ENCODE measurements around the gene FRYL. TPM values are rescaled to one million over a fixed set of nuclear protein-coding genes. Genes with fewer than 3 reads are reported as not detected.

The FRYL gene
- total RNA-seq, 1 donor from 2014 or later, result 31.8 TPM

- ATAC-seq, result no peak
These were observed 177.3 kb downstream of the FRYL start for GRCh38 chr4:48602763-48603162.

DNA sequence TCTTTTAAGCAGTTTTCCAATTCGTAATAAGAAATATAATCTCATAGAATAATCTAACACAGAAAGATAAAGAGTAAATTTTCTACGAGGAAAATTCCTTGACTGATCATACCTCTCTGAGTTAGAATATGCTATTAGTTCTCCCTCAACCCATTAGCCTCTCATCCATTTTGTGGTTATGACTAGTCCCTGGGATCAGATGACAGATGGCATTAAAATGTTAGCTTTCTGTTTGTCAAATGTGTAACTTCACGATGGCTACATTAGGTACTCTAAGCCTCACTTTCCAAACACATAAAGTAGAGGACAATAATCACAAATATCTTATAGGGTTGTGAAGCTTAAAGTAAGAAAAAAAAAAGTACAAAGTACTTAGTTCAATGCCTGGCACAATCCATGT, 177.9 kb downstream of the FRYL start:
- no peak for ATAC-seq

GRCh38 chr4:48596336-48596735, 183.7 kb downstream of the FRYL start:
- no peak for ATAC-seq

DNA sequence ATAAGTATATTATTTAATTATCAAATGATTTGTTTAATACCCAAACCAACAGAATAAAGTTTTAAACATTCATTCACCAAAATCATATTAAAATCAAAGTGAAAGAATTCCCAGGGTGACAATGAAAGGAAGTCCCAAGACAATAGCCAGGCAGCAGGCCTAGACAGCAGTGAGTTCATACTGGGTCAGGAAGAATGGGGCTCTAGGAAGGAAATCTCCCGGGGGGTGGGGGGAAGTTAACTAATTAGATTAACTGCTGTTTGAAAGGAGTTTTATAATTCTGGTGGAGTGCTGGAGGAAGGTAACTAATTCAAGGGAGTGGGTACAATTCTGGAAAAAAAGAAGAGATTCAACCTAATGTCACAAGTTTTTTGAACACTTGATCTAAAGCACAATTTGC, 185.9 kb downstream of the FRYL start:
- no peak for ATAC-seq

DNA sequence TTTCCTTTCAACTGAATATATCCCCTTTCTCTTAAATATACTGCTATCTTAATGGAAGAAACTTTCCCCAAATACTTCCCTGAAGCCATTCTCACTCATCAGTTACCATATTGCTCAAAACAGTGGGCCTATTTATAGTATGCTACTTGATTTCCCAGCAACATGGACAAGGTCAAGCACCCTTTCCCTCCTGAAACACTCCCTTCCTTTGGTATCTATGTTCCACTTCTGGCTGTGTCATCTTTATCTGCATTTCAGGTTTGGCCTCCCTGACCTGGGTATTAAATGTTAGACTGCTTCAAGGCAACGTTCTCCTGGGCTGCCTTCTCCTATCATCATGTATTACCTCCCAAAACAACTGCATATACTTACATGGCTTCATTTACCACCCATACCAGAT, 188.7 kb downstream of the FRYL start:
- ATAC-seq, result no peak

DNA sequence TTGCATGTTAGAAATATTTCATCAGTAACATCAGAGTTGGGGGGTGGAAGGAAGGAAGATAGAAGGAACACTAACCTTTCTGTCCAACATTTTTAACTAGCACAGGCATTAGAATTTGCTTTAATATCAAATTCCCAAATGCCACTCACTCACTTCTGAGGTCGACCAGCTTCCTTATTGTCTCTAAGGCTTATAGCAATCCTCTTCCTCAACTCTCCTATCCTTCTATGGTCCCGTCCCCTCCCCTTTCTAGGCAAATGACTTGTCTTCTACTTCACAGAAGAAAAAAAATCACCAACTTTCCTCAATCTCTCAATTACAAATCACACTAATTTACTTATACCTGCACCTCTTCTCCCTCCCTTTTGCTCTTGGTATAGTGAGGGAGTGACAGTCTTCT, 189.2 kb downstream of the FRYL start:
- no peak for ATAC-seq

- no peak for ATAC-seq
These were observed 191.0 kb downstream of the FRYL start for GRCh38 chr4:48589098-48589445.

DNA sequence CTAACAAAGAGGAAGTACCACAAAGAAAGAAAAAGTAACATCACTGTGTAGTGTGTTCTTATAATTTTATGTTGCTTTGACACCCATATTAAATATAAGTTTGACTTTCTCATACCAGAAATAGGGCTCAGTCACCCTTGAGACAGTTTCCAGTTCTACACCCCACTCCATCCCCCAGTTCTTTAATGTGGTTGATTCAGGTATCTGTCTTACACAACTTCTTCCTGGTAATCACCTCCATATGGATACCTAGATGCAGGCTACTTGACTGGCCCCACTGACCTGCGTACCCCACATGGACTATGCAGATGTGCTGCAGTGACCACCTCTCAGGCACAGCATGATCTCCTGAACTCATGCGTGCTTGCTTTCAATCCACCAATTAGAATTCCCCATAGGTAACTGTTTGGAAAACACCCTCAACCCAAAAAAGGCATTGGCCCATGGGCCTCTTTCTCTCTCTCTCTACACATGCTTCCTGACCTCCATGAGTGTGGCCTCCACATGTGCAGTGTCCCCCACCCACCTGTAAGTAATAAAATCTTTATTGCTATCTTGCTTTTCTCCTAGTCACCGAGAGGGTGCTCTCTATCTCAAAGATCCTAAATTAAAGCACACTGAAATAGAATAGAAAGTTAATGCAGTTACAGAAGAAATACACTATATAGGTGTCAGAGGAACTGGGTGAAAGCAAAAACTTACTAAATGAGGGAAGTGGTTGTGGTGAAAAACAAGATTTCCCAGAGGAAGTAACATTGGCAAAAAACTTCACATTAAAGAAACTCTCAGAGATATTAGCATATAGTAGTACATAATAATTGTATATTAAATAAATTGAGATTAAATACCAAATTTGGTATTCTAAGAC, 191.6 kb downstream of the FRYL start:
- ATAC-seq, result no peak

DNA sequence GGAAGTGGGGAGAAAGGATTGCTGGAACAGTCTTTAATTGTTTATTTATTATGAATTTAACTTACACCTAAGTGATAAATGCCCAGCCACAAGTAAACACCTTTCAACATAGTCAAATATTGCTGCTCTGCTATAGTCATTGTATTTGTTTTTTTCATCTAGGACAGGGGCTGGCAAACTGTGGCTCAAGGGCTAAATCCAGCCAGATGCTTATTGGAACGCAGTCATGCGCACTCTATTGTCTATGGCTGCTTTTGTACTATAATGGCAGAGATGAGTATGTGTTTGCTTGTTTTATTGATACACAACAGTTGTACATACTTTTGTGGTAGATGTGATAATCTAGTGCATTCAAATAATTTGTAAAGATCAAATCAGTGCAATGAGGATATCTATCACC, 194.7 kb downstream of the FRYL start:
- no peak for ATAC-seq

- peak; percentile 86 for ATAC-seq
These were observed 201.7 kb downstream of the FRYL start for GRCh38 chr4:48578132-48578968.

GRCh38 chr4:48575964-48576363, 204.1 kb downstream of the FRYL start:
- no peak for ATAC-seq

- ATAC-seq, result no peak
These were observed 208.6 kb downstream of the FRYL start for GRCh38 chr4:48571471-48571870.

- no peak for ATAC-seq
These were observed 209.3 kb downstream of the FRYL start for GRCh38 chr4:48570646-48571220.

DNA sequence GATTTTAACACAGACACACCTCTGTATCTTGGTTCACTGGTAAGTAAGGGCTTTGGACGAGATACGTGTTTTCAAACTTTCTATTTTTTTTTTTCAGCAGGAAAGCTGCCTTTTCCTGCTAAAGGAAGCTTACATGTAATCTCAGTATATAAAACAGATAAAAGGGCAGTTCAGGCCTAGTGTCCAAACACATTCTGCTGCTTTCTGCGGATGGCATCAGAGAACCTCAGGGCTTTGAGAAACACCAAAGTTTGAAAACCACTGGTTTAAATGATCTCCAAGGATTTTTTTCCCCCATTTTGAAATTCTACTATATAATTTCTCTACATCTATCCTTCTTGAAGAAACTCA, 214.1 kb downstream of the FRYL start:
- ATAC-seq, result no peak

DNA sequence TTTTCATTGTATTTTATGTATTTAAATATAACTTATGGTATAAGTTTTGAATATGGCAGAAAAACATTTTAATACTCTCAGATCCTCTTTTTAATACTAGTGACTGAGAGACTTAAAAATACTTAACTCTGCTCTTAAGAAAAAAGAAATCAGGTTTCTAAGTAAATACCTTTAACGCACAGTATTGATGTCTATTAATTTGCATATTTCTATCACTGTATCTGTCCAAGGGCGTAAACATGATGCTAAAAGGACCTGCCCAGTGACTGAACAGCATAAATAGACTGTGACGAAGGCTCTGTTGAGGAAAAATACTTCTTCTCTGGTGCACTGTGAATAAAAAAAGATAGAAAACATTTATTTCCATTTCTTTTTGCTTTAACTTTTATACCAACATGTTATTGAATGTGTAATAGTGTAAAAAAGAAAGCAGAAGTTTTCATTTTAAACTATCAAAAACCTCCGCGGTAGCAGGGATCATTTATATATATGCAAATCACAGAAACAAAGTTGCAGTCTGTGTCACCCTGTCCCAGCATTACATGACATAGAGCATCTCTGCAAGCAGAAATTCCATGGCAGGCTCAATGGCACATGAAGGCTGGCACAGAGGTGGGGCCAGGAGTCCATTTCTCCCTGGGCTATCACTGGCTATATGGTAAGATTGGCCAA, 214.6 kb downstream of the FRYL start:
- ATAC-seq, result no peak

DNA sequence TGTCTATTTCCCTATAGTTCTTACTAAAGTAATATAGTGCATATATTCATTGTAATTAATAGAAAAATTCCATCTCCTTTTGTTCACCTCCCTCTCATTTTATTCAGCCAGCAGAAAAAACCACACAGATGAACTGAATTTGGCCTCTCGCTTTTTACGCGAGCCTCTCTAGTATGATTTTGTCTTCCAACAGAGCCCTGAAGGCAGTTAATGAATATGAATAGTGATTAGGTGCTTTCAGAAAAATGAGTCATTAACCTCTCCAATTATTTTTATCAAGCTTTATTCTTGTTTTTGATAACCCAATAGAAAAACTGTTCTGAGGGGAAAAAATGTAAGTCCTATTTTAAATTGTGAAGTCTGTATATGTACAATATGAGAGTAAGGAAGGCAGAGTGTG, 215.9 kb downstream of the FRYL start:
- no peak for ATAC-seq

GRCh38 chr4:48558819-48559218, 221.3 kb downstream of the FRYL start:
- no peak for ATAC-seq

DNA sequence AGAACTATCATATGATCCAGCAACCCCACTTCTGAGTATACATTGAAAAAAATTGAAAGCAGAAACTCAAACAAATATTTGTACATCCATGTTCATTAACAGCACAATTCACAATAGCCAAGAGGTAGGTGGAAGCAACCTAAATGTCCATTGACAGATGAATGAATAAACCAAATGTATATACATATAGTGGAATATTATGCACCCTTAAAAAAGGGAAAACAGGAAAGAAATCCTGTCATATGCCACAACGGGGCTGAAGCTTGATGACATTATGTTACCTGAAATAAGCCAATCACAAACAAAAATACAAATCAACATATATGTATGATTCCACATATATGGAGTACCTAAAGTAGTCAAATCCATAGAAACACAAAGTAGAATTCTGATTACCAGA, 222.1 kb downstream of the FRYL start:
- ATAC-seq, result no peak

DNA sequence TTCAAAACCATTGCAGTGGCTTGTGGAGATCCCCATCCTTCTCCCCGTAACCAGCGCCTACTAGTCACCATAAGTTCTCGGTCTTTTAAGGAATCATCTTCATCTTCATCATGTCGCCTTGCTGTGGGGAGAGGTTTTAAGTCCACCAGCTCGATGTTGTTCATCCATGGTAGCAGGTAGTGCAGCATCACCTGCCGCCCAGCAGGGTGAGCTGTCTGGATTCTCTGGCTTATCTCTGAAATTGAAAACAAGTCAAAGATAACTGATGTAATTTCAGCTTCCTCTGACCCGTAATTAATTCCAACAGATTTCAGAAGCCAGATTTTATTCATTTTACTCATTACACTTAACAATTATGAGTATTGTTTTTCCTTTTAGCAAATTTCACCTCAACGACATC, 222.6 kb downstream of the FRYL start:
- ATAC-seq, result no peak

DNA sequence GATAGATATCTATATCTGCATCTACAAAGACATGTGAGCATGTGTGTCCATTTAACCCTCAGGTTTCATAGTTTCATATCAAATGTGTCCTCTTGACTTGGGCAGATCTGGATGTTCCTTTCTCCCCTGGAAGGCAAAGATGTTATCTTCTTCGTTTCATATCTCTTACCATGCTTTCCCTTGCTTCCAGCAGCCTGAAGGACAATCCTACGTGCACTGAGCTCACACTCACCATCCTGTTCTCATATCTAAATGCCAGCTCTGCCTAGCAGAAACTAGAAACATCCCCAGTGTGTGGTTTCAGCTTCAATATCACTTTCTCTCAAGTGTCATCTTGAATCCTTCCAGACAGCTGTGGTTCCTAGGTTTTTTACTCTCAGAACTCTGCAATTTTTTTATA, 223.8 kb downstream of the FRYL start:
- no peak for ATAC-seq

- ATAC-seq, result no peak
These were observed 225.5 kb downstream of the FRYL start for GRCh38 chr4:48554606-48555005.

DNA sequence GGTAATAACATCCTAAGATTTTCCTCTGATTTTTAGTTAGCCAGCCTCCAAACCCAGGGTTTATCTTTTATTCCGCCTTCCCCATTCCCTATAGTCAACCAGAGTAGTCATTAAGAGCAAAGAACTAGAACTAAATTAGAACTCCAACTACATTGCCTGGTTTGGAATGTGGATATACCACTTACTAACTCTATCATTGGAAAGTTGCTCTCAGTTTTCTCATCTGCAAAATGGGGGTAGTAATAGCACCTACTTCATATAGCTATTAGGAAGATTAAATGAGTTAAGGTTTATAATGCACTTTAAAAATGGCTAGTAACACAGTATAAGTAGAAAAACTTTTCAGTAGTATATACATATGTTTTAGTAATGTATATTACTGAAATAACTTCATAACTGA, 226.4 kb downstream of the FRYL start:
- no peak for ATAC-seq

DNA sequence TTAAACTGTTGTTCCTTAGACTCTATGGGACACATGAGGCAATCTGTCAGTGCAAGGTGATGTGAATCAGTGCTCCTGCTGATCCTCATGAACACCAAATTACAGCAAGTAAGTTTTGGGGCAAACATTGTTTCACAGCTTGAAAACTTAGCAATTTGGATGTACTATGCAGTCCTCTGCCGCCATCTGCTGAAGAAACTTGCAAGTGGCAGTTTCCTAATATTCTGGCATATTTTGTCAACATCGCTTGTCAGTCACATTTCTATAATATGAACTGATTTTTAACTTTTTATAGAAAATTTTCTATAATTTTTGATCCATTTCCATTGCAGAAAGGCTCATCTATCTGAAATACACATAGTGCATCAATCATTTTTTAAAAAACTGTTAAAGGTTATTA, 233.7 kb downstream of the FRYL start:
- ATAC-seq, result peak; percentile 36

All from esophagus mucosa (tissue), 1 donor.